Colon (tissue), 2 donors: ENCODE results near the gene GTPBP4.

ENCODE experiments used
- FAIRE-seq: peaks from 2 replicates; lab custom pipeline; 2012; peaks lifted over from hg19 to GRCh38; lab: Jason Lieb, UNC
- donor health status: control.
- donor health status: control.

Gene GTPBP4

DNA sequence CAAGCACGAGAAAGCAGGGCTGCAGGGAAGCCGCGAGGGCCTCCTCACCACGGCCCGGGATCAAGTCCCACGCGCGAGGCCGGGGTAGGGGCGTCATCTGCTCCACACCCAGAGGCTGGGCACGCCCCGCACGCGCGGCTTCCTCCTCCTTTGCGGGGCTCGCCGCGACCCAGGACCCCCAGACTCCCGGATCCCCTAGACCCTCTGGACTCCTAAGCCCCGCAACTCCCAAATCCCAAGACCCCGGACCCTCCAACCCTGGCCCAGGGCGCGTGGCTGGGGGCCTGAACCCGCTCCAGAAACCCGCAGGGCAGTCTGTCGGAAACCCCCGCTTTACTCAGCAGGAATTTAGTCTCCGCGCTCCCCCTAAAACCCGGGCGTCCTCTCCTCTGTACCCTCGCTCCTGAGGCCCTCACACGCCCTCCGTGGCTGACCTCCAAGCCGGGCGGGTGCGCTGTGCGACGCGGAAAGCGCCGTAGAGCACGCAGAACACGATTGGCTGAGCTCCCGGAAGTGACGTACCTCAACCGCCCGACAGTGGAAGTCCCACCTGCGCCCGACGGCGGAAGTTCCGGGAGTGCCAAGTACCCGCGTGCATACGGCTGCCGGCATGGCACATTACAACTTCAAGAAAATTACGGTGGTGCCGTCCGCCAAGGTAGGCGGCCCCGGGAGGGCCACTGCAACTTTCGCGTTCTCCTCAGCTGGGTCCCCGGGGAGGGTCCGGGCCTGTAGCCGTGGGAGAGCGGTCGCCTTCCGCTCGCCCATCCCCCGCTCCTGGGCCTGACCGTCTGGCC lies at the start of gene GTPBP4:
Gene GTPBP4 (plus strand): TSS at position 565 of the 797 bp plus-strand sequence. CDS start 46 bp downstream, at position 611.
- FAIRE-seq, result no peak

DNA sequence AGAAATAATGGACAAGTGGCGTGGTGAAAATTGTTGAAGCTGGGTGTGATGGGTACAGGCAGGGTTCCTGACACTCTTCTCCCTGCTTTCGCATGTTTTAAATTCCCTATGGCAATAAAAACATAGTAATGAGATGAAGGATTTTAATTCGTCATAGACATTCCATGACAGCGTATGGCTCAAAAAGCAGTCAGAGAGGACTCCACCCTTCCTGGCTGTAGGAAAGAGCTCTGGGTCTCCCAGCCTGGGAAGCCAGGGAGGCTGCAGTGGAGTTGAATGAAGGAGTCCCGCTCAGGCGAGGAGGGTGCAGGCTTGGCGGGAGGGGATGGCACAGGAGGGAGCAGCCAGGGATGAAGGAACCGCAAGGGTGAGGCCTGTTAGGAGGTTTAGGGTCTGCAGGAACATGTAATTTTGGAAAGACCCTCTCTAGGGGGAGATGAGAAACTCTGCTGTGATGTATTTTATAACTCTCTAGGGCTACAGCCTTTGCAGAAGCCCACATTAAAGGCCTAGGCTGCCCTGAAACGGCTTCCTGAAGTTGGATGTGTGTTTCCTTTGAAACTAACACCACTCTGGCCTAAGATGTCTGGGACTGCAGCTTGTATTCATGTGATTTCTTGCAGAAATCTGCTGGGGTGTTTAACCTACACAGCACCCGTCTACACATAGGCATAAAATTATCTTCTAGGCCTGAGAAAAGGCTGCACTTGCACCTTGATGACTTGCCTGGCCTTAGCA lies 49.1 kb upstream of the GTPBP4 start:
- no peak for FAIRE-seq

DNA sequence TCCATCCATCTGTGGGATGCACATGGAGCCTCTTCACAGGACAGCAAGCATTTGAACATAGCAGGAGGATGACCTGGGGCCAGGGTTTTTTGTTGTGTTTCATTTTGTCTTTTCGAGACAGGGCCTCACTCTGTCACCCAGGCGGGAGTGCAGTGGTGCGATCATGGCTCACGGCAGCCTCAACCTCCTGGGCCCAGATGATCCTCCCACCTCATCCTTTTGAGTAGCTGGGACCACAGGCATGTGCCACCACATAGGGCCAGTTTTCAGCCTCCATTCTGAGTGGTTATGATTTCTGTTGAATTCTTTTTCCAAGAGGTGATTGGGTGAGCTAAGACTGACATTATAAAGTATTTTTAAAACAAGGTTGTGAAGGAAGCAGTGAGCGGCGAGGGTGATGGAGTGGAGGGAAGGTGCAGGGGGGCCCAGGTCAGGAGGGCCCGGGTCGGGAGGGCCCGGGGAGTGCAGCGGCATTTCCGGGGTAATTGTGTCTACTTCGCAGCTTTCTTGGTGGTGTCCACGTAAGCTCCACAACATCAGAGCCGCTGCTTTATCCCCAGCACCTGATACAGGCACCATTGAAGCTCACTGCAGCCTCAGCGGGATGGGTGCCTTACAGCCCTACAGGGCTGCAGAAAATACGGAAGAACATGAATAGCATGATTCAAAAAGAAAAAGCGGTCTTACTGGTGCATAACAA lies 44.8 kb upstream of the GTPBP4 start:
- FAIRE-seq, result no peak

DNA sequence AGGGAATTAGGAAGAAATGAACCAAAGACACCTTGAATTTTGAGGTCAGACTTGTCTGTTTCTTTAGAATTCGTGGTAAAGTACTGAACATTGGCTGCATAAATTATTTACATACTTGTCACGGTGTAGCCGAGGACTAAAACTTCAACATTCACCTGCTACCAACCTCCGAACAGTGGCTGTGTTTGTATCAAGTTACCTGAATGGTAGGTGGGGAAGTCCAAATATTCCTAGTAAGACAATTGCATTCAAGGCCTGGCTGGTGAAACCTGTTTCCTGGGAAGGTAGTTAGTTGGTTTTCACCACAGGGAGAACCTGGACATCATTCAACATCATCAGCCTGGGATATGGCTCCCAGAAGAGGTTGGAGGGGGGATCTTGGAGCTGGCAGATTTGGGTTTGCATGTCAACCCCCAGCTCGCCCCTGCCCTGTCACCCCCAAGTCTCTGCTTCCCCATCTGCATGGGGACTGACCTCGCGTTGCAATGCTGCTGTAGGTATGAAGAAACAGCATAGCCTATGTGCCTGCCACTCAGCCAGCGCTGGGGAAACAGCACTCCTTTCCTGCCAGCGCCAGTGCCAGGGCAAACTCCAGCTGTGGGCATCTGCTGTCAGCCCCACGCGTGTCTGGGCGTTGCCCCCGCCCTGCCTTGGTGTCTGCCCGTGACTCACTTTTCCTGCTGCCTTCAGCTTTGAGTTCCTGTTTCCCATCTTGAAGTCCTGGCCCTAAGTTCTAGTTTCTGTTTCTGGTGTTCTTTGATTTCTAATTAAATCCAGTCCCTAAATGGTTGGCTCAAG lies 44.0 kb upstream of the GTPBP4 start:
- FAIRE-seq, result no peak

DNA sequence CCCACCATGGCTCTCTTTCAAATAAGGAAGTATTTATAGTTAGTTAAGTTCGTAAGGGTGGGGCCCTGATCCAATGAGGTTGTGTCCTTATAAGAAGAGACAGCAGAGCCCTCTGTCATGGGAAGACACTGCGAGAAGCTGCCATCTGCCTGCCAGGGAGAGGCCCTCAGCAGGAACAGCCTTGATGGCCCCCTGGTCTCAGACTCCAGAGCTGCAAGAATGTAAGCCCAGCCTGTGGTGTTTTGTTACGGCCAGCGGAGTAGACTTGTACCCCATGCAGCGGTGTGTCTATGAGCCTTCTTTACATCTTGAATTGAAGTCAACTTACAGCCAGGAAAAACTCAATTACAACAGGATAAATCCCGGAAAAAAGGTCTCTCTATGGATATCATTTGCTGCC lies 42.5 kb upstream of the GTPBP4 start:
- FAIRE-seq, result no peak

DNA sequence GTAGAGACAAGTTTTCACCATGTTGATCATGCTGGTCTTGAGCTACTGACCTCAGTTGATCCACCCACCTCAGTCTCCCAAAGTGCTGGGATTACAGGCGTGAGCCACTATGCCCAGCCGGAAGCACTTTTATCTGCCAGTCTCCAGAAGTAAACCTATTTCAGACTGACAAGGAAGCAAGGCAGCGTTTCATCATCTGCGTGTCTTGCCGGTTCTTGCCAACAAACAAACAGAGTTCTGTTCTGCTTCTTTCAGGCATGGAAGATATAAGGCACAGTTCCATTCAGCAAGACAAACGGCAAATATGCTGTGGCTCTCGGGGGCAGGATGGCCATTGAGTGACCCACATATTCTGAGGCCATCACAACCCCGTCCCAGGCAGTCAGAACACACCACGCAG lies 41.2 kb upstream of the GTPBP4 start:
- FAIRE-seq, result no peak

DNA sequence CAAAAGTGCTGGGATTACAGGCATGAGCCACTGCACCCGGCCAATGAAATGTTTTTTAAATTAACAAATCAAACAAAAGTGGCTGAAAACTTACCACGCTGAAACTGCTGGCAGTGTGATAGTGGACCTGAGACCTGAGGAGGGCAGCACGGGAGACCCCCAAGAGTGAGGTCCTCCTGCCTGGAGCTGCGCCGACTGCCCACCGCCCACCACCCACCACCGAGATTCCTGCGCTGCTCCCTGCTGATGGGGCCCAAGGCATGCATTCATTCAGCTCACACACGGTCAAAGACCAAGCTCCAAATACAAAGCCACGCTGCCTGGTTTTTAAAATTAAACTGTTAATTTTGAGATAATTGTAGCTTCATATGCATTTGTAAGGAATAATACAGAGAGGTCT lies 40.4 kb upstream of the GTPBP4 start:
- no peak for FAIRE-seq

DNA sequence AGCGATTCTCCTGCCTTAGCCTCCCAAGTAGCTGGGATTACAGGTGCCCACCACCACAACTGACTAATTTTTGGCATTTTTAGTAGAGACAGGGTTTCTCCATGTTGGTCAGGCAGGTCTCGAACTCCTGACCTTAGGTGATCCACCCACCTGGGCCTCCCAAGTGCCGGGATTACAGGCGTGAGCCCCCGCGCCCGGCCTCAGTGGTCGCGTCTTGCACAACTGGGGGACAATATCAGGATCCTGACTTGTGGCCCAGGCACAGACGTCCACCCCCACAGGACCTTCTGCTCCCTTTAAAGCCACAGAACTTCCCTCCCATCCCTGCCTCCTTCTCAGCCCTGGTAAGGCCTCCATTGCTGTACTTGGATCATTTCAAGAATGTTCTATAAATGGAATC lies 39.9 kb upstream of the GTPBP4 start:
- no peak for FAIRE-seq

DNA sequence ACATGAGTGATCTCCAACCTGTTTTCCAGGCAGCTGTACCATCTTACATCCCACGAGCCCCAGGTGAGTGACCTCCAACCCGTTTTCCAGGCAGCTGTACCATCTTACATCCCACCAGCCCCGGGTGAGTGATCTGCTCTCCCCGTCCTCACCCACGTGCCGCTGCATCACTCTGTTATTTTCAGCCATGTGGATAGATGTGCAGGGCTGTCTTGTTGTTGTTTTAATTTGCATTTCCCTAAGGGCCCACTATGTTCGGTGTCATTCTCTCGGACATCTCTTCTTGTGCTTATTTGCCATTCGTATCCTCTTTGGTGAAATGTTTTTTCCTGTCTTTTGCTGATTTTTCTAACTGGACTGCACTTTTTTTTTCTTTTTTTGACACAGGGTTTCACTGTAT lies 38.8 kb upstream of the GTPBP4 start:
- FAIRE-seq, result no peak

DNA sequence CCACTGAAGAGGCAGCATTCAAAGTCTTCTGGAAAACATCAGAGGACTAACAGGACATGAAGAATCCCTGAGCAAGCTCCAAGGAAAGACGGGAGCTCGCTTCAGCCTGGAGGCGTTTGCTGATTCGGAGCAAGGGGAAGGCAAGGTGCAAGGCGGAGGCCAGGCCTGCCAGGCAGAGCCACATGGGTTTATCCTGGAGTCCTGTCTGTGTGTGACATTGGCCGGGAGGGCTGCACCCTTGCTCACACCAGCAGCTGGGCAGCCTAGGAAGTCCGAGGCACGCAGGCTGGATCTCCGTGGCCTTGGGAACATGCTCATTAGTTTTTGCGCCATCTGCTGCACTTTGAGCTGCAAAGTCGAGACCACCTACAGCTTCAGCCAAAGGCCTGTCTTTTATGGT lies 34.4 kb upstream of the GTPBP4 start:
- FAIRE-seq, result no peak

DNA sequence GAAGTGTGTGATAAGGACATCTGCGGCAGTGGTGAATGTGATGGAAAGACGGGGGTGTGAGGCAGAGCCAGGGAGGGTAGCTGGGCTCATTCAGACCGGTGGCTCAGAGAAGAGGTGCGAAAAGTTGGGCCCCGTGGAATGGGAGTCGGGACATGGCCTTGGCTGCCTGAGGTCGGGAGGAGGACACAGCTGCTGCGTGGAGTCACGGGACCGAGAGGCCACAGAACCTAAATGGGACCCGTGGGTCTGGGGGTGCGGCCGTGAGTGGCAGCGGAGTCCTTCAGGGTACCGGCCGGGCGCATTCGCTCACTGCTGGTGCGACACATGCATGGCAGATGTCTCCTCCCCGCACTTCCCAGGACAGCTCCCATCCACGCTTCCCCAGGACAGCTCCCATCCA lies 33.8 kb upstream of the GTPBP4 start:
- no peak for FAIRE-seq

DNA sequence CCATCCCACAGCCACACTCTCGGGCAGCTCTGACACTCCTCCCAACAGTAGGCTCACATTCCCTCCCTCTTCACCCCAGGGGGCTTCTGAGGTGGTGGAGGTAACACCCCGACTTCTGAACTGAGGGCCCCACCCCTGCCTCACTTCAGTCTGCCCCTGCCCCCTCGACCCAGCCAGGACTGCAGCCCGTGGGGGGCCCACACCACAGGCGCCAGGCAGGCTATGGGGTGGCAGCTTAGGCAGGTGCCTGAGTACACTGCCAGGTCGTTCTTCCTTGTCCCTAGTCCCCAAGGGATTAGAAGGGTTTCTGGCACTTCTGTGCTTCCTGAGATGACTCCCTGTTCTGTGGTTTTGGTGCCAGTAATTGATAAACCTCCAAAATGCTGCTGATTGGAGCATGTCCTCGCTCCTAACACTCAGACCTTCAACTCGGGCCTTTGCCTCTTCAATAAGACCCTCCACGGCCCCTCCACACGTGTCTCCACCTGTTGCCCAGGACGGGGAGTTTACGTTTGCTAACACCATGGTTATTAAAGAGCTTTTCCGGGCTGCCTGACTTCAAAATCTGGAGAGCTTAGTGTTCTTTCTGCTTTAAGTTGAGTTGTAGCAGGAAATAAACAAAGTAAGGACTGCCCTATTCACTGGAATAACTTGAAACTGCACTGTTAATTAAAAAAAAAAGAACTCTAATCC lies 33.0 kb upstream of the GTPBP4 start:
- FAIRE-seq, result no peak

DNA sequence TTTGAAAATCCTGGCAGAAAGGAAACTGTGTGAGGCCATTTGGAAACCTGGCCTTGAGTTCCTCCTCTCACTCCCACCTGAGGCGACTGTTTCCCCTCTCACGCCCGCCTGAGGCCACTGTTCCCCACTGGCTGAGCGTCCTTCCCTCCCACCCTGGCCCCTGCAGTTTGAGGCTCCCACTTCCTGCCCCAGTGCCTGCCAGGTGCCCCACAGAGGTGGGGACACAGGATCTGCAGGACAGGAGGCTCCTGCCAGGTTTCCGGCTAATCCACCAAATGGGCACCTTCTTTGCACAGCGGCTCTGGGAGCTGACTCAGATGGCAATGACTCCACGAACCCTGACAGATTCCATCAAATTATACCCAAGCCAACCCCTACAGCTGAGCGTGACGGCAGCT lies 32.4 kb upstream of the GTPBP4 start:
- no peak for FAIRE-seq

DNA sequence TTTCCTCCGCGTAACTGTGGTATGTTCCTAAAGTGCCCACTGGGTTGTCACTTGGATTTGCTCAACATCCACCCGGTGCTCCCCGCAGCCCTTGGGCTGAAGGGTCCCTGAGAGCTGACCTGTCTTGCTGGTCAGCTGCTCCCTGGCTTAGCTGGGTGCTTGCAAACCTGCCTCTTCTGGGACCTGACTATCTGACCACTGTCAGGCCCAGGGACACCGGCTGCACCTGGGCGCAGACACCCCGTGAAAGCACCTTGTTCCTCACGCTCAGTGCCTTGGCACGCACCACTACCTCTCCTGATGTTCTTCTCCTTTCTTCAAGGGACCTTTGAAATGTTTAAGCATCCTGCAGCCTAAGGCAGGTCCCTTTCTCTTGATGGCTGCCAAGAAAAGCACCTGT lies 30.1 kb upstream of the GTPBP4 start:
- no peak for FAIRE-seq

DNA sequence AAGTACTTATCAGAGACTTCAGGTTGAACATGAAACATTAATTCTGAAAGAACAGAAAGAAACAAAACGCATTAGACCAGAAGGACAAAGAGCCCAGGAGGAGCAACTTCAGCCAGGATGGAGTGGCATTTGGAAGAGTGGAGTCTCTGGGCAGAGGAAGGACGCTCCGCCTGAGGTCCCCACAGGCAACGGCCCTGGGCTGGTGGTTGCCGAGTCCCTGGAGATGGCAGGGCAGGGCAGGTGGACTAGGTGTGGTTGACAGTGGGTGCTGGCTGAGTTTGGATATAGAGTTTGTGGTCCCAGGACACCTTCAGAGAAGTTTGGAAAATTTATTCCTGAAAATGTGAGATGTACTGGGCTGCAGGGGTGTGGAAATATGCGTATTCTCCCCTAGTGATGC lies 29.4 kb upstream of the GTPBP4 start:
- FAIRE-seq, result no peak

DNA sequence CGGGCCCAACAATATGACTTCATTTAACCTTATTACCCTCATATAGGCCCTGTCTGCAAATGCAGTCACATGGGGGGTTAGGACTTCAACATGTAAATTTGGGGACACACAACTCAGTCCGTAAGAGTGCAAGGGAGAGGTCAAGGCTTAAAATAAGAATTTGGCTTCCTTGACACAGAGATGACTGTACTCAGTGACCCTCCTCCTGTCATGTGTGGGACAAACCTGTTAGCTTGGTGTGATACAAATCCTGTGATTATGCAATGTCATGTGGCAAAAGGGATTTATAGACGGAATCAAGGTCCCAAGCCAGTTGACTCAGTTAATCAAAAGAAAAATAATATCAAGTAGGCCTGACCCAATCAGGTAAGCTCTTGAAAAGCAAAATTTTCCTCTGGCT lies 25.9 kb upstream of the GTPBP4 start:
- no peak for FAIRE-seq

DNA sequence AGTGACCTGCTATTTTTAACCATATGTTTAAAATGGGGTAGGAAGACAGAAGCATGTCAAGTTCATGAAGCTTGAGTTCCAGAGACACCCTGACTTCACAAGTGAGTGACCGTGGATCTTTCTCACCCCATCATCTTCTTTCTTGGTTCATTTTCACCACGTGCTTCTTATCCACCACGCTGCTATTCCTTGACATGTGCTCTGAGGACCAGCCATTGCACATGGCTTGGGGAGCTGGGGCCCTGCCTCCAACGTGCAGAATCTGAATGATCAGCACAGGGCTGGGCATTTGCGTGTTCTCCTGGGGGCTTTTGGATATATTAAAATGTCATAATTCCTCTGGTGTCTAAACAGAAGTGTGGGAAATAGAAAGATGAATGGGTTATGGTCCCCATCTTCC lies 25.0 kb upstream of the GTPBP4 start:
- FAIRE-seq, result no peak

DNA sequence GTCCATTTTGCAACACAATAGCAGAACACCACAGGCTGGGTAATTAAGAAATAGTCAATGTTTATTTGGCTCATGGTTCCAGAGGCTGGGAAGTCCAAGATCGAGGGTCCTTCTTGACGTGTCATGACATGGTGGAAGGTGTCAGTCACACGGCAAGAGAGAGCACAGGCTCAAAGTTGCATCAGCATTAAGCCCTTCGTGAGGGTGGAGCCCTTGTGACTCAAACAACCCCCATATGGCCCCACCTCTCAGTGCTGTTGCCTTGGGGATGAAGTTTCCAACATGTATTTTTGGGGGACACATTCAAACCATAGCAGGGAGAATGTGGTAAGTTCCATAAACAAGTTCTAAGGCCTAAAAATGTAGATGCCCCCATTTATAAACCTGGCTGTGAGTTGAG lies 24.6 kb upstream of the GTPBP4 start:
- no peak for FAIRE-seq

DNA sequence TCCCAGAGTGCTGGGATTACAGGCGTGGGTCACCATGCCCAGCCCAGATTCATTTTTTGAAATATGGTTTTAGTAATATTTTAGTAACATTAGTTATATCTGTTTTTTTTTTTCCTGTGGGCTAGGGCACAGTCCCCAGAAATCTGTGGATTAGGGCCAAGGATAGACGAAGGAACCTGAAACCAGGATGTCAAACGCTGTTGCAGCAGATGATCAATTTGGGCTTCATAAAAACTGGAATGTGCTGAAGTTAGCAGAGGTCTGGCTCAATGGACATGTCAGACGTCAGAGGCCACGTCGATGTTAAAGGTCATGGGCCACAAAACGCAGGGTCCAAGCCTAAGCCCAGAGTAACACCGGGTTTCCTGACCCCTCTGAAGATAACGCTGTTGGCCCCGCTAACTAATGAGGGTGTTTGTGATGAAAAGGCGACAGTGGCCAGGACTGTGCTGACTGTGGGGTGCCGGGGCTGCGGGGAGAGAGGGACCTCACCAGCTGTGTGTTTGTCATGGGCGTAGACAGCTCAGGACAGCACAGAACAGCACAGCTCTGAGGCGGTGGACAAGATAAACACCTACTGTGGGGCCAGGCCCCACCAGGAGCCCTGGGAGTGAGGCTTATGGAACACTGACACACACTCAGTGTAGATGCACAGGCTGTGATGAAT lies 23.8 kb upstream of the GTPBP4 start:
- no peak for FAIRE-seq

DNA sequence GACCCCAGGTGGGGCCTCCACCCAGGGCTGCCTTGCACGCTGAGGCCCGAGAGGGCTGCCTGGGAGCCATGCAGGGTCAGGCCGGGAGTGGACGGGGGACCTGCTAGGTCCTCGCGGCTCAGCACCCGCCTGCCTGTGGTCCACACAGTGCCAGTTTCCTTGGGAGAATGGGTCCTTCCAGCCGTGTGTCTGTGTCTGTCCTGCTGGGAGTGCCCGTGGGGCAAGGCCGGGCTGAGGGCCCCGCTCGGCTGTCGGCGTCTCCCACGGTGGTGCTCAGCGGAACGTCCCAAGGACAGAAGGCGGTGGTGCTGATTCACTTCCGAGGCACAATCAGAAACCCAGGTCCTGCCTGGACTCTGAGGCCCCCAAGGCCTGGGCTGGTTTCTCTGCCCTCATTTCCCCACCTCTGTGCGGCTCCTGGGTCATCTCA lies 23.2 kb upstream of the GTPBP4 start:
- FAIRE-seq, result no peak
